Adrenal gland (tissue), 12 donors: ENCODE measurements around the gene AMHR2. TPM values are rescaled to one million over a fixed set of nuclear protein-coding genes. Genes with fewer than 3 reads are reported as not detected.
"Not testable (repeated sequence)": the region's sequence is repeated elsewhere in the genome, so short reads cannot be mapped to it uniquely, and the experiment has no call there.

ENCODE experiments used
- DNase-seq, 7 donors: peaks; one replicate each; pipeline ENCODE4 v3.0.0-alpha.2; 2019 to 2020
- H3K27ac ChIP-seq, 5 donors: fragments of 200-600 bp; sonication (generic) in 4 of 5; 1 replicate in 3 of 5; 2 replicates in 2 of 5; pipeline versions ENCODE4 v1.5.1 to v1.8.0; 2016 to 2020; ENCODE audit warnings: mild to moderate bottlenecking in 1 of 5
- H3K27me3 ChIP-seq: fragments of 200-600 bp; 2 replicates; pipeline ENCODE4 v1.8.0; 2021
- H3K36me3 ChIP-seq, 2 donors: fragments of 200-600 bp; replicated peaks in 1 of 2; 1 replicate in 1 of 2; 2 replicates in 1 of 2; pipeline versions ENCODE4 v1.5.1 to v1.8.0; 2018 to 2022
- H3K4me1 ChIP-seq, 2 donors: fragments of 200-600 bp; replicated peaks in 1 of 2; 1 replicate in 1 of 2; 2 replicates in 1 of 2; pipeline versions ENCODE4 v1.5.1 to v1.8.0; 2018 to 2021
- H3K4me3 ChIP-seq, 4 donors: fragments of 200-600 bp; sonication (generic) in 3 of 4; one replicate each; pipeline ENCODE4 v1.5.1; 2016 to 2018
- H3K9me3 ChIP-seq, 3 donors: fragments of 200-600 bp; sonication (generic) in 1 of 3; replicated peaks in 1 of 3; 1 replicate in 2 of 3; 2 replicates in 1 of 3; pipeline versions ENCODE4 v1.5.1 to v1.8.0; 2016 to 2021
- POLR2A ChIP-seq, 2 donors: fragments of 450-650 bp; IDR thresholded peaks; one replicate each; pipeline ENCODE4 v1.6.1; 2017; ENCODE audit warnings: antibody characterized with exemption in 2 of 2, mild to moderate bottlenecking in 2 of 2, moderate library complexity in 1 of 2
- WGBS, 4 donors: extraction: QIAGEN DNeasy Blood & Tissue Kit in 2 of 4; methylation state at CpG; one replicate each; pipeline versions ENCODE4 v1.1.5 to v1.1.7; 2013 to 2017; 5-methylcytosine and 5-hydroxymethylcytosine counted together
- intact Hi-C, 2 donors: fragments of 100-400 bp; cut with DNase I; formaldehyde crosslinking; loops; one replicate each; pipeline versions ENCODE4 v1.14.1 to v1.15.0; 2022 to 2023
- polyA plus RNA-seq, 3 donors: library from polyadenylated mRNA; stranded (reverse); fragments of 200-250 nt in 2 of 3; fragments of 350-450 nt in 1 of 3; fragmentation: Illumina TruSeq in 1 of 3; extraction: RNeasy Lipid Tissue Mini Kit (QIAGEN cat#74804) in 1 of 3; gene quantifications; one replicate each; pipeline ENCODE4 v1.2.3, GENCODE V29; 2013 to 2014
- total RNA-seq, 9 donors: library from RNA; depleted of rRNA in 4 of 9; stranded (reverse); fragments of >200 nt in 4 of 9; fragments of 120-200 nt in 1 of 9; fragmentation: NEBNext Ultra II Directional in 1 of 9; extraction: Animal tissue kit (Norgen Biotek cat#: 25700) in 1 of 9; gene quantifications; one replicate each; pipeline versions ENCODE4 v1.1.0 to v1.2.4, GENCODE V29; 2013 to 2023
- TF ChIP-seq, protein P1 (sequence below), 6 experiments: fragments of 450-650 bp in 4 of 6; fragments of 200-600 bp in 2 of 6; sonication (generic) in 1 of 6; IDR thresholded peaks; 1 replicate in 5 of 6; 2 replicates in 1 of 6; pipeline versions ENCODE4 v1.5.1 to v1.8.0; 2016 to 2021; ENCODE audit warnings: antibody characterized with exemption in 6 of 6, mild to moderate bottlenecking in 2 of 6, moderate library complexity in 1 of 6
- donor health status: healthy with polysubstance abuse.
- donor health status: Bipolar disorder and iron deficiency.
- donor health status: DM: yes; HTN: yes; CAD: no.
- donor health status: DM: no; HTN: no; CAD: no.
- donor health status: DM: no; HTN: no; CAD: no.
- donor health status: DM: yes; HTN: yes; CAD: no.

AMHR2 gene
- total and polyA plus RNA-seq, 12 donors: 19.8 to 106 (median 68.3) TPM

- Histone ChIP-seq H3K9me3 (no peaks in the 10 kb centered on the region), H3K4me1 (peaks cover 52 to 61% of the 10 kb centered on the region in 2 donors), H3K36me3 (peaks cover 0 to 39% of the 10 kb centered on the region in 2 donors), H3K27ac (peak overlapping the region; percentile 82 to 99 (median 97)), H3K27me3 (no peaks in the 10 kb centered on the region), H3K4me3 (peak overlapping the region in 3 of 4 donors; percentile 15 to 71 (median 24))
- TF ChIP-seq POLR2A (IDR thresholded peaks at IDR 0.05): peak in 1 of 2 donors; percentile 24
- TF ChIP-seq, protein P1, sequence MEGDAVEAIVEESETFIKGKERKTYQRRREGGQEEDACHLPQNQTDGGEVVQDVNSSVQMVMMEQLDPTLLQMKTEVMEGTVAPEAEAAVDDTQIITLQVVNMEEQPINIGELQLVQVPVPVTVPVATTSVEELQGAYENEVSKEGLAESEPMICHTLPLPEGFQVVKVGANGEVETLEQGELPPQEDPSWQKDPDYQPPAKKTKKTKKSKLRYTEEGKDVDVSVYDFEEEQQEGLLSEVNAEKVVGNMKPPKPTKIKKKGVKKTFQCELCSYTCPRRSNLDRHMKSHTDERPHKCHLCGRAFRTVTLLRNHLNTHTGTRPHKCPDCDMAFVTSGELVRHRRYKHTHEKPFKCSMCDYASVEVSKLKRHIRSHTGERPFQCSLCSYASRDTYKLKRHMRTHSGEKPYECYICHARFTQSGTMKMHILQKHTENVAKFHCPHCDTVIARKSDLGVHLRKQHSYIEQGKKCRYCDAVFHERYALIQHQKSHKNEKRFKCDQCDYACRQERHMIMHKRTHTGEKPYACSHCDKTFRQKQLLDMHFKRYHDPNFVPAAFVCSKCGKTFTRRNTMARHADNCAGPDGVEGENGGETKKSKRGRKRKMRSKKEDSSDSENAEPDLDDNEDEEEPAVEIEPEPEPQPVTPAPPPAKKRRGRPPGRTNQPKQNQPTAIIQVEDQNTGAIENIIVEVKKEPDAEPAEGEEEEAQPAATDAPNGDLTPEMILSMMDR (IDR thresholded peaks at IDR 0.05): peak in 1 of 6 experiments; percentile 10
- DNase-seq: peak in 3 of 7 donors; percentile 16 to 76 (median 53)
- intact Hi-C loops: no loop called here
- 5 to 7% (median 5%) methylated on average over 20 to 21 of the region's 21 CpGs for WGBS, 4 donors
Measured at GRCh38 chr12:53380794-53381730, 42.6 kb upstream of the AMHR2 start.

DNA sequence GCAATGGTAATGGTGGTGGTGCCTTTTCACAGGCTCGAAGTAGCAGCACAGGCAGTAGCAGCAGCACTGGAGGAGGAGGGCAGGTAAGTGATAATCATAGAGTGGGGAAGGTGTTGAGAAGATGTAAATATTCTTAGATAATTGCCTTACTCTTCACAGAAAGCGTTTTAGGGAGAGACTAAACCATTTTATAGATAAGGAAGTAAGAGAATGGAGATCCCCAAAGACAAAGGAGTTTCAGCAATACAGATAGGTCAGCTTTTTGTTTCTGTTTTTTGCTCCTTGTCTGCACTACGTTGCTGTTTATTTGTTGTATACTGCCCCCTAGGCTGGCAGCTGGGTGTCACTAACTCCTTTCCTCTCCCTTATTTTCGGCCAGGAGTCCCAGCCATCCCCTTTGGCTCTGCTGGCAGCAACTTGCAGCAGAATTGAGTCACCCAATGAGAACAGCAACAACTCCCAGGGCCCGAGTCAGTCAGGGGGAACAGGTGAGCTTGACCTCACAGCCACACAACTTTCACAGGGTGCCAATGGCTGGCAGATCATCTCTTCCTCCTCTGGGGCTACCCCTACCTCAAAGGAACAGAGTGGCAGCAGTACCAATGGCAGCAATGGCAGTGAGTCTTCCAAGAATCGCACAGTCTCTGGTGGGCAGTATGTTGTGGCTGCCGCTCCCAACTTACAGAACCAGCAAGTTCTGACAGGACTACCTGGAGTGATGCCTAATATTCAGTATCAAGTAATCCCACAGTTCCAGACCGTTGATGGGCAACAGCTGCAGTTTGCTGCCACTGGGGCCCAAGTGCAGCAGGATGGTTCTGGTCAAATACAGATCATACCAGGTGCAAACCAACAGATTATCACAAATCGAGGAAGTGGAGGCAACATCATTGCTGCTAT, 41.7 kb upstream of the AMHR2 start:
- peak in 1 of 2 donors; percentile 5 for TF ChIP-seq POLR2A (IDR thresholded peaks at IDR 0.05)
- TF ChIP-seq, protein P1 (IDR thresholded peaks at IDR 0.05): peak; percentile 17 to 70 (median 57)
- Histone ChIP-seq H3K4me3 (peak overlapping the region in 2 of 4 donors; percentile 24 to 71), H3K27ac (peak overlapping the region; percentile 82 to 99 (median 97)), H3K27me3 (no peaks in the 10 kb centered on the region), H3K9me3 (no peaks in the 10 kb centered on the region), H3K4me1 (peaks cover 56 to 70% of the 10 kb centered on the region in 2 donors), H3K36me3 (peaks cover 0 to 44% of the 10 kb centered on the region in 2 donors)
- peak; percentile 75 to 92 (median 88) for DNase-seq
- WGBS, 4 donors: 28 to 38% (median 34%) methylated on average over 6 to 9 of the region's 9 CpGs
- intact Hi-C loops: no loop called here

DNA sequence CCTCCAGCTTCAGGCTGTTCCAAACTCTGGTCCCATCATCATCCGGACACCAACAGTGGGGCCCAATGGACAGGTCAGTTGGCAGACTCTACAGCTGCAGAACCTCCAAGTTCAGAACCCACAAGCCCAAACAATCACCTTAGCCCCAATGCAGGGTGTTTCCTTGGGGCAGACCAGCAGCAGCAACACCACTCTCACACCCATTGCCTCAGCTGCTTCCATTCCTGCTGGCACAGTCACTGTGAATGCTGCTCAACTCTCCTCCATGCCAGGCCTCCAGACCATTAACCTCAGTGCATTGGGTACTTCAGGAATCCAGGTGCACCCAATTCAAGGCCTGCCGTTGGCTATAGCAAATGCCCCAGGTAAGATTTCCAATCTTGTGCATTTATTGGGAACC, 40.4 kb upstream of the AMHR2 start:
- peaks cover 0 to 50% of the 10 kb centered on the region in 2 donors for H3K36me3 ChIP-seq
- no peak for TF ChIP-seq POLR2A (IDR thresholded peaks at IDR 0.05)
- TF ChIP-seq, protein P1 (IDR thresholded peaks at IDR 0.05): no peak
- DNase-seq: peak in 1 of 7 donors; percentile 13
- WGBS, 4 donors: 55 to 71% (median 66%) methylated on average over 2 of the region's 2 CpGs
- no peaks in the 10 kb centered on the region for H3K27me3 ChIP-seq
- peak overlapping the region in 1 of 5 donors; percentile 97 for H3K27ac ChIP-seq
- H3K4me3 ChIP-seq: peak overlapping the region in 1 of 4 donors; percentile 25
- H3K9me3 ChIP-seq: no peaks in the 10 kb centered on the region
- peaks cover 68 to 83% of the 10 kb centered on the region in 2 donors for H3K4me1 ChIP-seq
- intact Hi-C loops: no loop called here

GRCh38 chr12:53386381-53386780, 37.3 kb upstream of the AMHR2 start:
- Histone ChIP-seq H3K36me3 (peaks cover 0 to 50% of the 10 kb centered on the region in 2 donors), H3K27ac (peak overlapping the region in 1 of 5 donors; percentile 32), H3K4me1 (peaks cover 80 to 100% of the 10 kb centered on the region in 2 donors)
- DNase-seq, intact Hi-C loops, H3K9me3 ChIP-seq, H3K27me3 ChIP-seq, H3K4me3 ChIP-seq: not testable (repeated sequence)
- 89 to 97% (median 93%) methylated on average over 5 of the region's 5 CpGs for WGBS, 4 donors
